Measurements from ENCODE around the gene GAS2L2.

GRCh38 chr17:35747540-35748017, 5.5 kb downstream of the GAS2L2 start:
- TF ChIP-seq CTCF (IDR thresholded peaks at IDR 0.05) (peak in 5 of 7 experiments; percentile 78 to 96 (median 91)), POLR2AphosphoS5 (IDR thresholded peaks at IDR 0.05) (peak in 1 of 3 donors; percentile 49), POLR2A (IDR thresholded peaks at IDR 0.05) (no peak)

Measured in stomach (tissue), 4 donors.